ENCODE results near the gene CSK. TPM values are rescaled to one million over a fixed set of nuclear protein-coding genes. Genes with fewer than 3 reads are reported as not detected.

Gene CSK
- total RNA-seq, 1 experiment from 2014 or later, result 172 TPM

DNA sequence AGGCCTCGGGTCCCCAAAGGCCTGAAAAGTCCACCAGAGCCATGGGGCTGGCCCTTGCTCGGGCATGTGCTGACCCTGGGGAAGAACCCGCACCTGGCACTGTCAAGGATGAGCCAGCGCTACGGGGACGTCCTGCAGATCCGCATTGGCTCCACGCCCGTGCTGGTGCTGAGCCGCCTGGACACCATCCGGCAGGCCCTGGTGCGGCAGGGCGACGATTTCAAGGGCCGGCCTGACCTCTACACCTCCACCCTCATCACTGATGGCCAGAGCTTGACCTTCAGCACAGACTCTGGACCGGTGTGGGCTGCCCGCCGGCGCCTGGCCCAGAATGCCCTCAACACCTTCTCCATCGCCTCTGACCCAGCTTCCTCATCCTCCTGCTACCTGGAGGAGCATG lies 32.0 kb upstream of the CSK start:
- no peak overlapping the region for H3K27ac ChIP-seq (ENCODE audit: low read length)
- H3K4me3 ChIP-seq (ENCODE audit: low read length), result no peak overlapping the region
- H4K20me1 ChIP-seq (ENCODE audit: insufficient read depth, low read depth, low read length), result no peaks in the 10 kb centered on the region
- H3K9me3 ChIP-seq (ENCODE audit: low read length), result no peaks in the 10 kb centered on the region
- H2AFZ ChIP-seq (ENCODE audit: low read length), result no peak overlapping the region
- peaks cover 3% of the 10 kb centered on the region; the same call in 1 of the 2 replicates for H3K4me1 ChIP-seq (ENCODE audit: low read length)
- H3K4me2 ChIP-seq (ENCODE audit: low read depth, low read length, poor library complexity, severe bottlenecking), result no peak overlapping the region
- no peaks in the 10 kb centered on the region for H3K27me3 ChIP-seq (ENCODE audit: low read length)
- no peaks in the 10 kb centered on the region for H3K79me2 ChIP-seq (ENCODE audit: low read length)
- H3K9me2 ChIP-seq (replicated peaks; ENCODE audit: insufficient read depth, low read length), result no peaks in the 10 kb centered on the region
- H3K9ac ChIP-seq (ENCODE audit: low read length), result no peak overlapping the region
- DNase-seq, result no peak
- H3K36me3 ChIP-seq (ENCODE audit: insufficient read depth, low read length), result no peaks in the 10 kb centered on the region

GRCh38 chr15:74750751-74751150 lies 31.1 kb upstream of the CSK start:
- Histone ChIP-seq H3K9me3 (ENCODE audit: low read length) (no peaks in the 10 kb centered on the region), H3K9me2 (replicated peaks; ENCODE audit: insufficient read depth, low read length) (no peaks in the 10 kb centered on the region), H3K27me3 (ENCODE audit: low read length) (no peaks in the 10 kb centered on the region), H3K9ac (ENCODE audit: low read length) (no peak overlapping the region), H3K4me1 (ENCODE audit: low read length) (peaks cover 3% of the 10 kb centered on the region; the same call in 1 of the 2 replicates), H3K4me3 (ENCODE audit: low read length) (no peak overlapping the region), H3K36me3 (ENCODE audit: insufficient read depth, low read length) (no peaks in the 10 kb centered on the region), H3K79me2 (ENCODE audit: low read length) (no peaks in the 10 kb centered on the region), H4K20me1 (ENCODE audit: insufficient read depth, low read depth, low read length) (no peaks in the 10 kb centered on the region), H3K4me2 (ENCODE audit: low read depth, low read length, poor library complexity, severe bottlenecking) (no peak overlapping the region), H2AFZ (ENCODE audit: low read length) (no peak overlapping the region), H3K27ac (ENCODE audit: low read length) (no peak overlapping the region)
- DNase-seq, result no peak

DNA sequence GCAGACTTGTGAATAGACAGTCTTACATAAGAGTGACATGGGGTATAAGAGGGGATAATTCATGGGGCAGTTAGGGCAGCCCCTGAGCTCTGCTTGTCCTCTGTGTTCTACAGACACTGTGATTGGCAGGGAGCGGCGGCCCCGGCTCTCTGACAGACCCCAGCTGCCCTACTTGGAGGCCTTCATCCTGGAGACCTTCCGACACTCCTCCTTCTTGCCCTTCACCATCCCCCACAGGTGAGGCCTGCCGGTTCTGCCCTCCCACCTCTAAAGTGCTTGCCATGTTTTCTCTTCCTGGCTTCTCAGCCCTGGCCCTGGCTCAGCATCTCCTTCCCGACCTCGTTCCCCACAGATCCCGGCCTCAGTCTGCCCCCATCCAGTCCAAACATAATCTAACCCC lies 29.9 kb upstream of the CSK start:
- Histone ChIP-seq H3K9me2 (replicated peaks; ENCODE audit: insufficient read depth, low read length) (no peaks in the 10 kb centered on the region), H3K9ac (ENCODE audit: low read length) (no peak overlapping the region), H3K4me3 (ENCODE audit: low read length) (no peak overlapping the region), H3K27me3 (ENCODE audit: low read length) (no peaks in the 10 kb centered on the region), H3K36me3 (ENCODE audit: insufficient read depth, low read length) (no peaks in the 10 kb centered on the region), H3K9me3 (ENCODE audit: low read length) (no peaks in the 10 kb centered on the region), H3K27ac (ENCODE audit: low read length) (no peak overlapping the region), H3K4me2 (ENCODE audit: low read depth, low read length, poor library complexity, severe bottlenecking) (no peak overlapping the region), H2AFZ (ENCODE audit: low read length) (no peak overlapping the region), H3K79me2 (ENCODE audit: low read length) (no peaks in the 10 kb centered on the region), H4K20me1 (ENCODE audit: insufficient read depth, low read depth, low read length) (no peaks in the 10 kb centered on the region), H3K4me1 (ENCODE audit: low read length) (peaks cover 3% of the 10 kb centered on the region; the same call in 1 of the 2 replicates)
- DNase-seq, result no peak

GRCh38 chr15:74752531-74752930 lies 29.3 kb upstream of the CSK start:
- no peak for DNase-seq
- H3K27me3 ChIP-seq (ENCODE audit: low read length), result no peaks in the 10 kb centered on the region
- no peaks in the 10 kb centered on the region for H3K9me2 ChIP-seq (replicated peaks; ENCODE audit: insufficient read depth, low read length)
- H3K27ac ChIP-seq (ENCODE audit: low read length), result no peak overlapping the region
- no peak overlapping the region for H3K4me3 ChIP-seq (ENCODE audit: low read length)
- no peaks in the 10 kb centered on the region for H3K9me3 ChIP-seq (ENCODE audit: low read length)
- H2AFZ ChIP-seq (ENCODE audit: low read length), result no peak overlapping the region
- peaks cover 3% of the 10 kb centered on the region; the same call in 1 of the 2 replicates for H3K4me1 ChIP-seq (ENCODE audit: low read length)
- H4K20me1 ChIP-seq (ENCODE audit: insufficient read depth, low read depth, low read length), result no peaks in the 10 kb centered on the region
- H3K9ac ChIP-seq (ENCODE audit: low read length), result no peak overlapping the region
- no peaks in the 10 kb centered on the region for H3K79me2 ChIP-seq (ENCODE audit: low read length)
- H3K36me3 ChIP-seq (ENCODE audit: insufficient read depth, low read length), result no peaks in the 10 kb centered on the region
- no peak overlapping the region for H3K4me2 ChIP-seq (ENCODE audit: low read depth, low read length, poor library complexity, severe bottlenecking)

DNA sequence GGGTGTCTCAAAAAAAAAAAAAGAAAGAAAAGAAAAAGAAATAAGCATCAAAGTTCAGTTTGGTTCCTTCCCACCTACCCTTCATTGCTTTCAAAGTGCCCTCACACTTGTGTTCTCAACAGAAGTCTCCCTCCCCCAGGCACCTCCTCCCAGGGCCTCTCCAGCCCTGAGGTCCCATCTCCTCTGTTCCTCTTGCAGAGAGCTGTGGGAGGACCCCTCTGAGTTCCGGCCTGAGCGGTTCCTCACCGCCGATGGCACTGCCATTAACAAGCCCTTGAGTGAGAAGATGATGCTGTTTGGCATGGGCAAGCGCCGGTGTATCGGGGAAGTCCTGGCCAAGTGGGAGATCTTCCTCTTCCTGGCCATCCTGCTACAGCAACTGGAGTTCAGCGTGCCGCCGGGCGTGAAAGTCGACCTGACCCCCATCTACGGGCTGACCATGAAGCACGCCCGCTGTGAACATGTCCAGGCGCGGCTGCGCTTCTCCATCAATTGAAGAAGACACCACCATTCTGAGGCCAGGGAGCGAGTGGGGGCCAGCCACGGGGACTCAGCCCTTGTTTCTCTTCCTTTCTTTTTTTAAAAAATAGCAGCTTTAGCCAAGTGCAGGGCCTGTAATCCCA lies 27.2 kb upstream of the CSK start:
- H3K4me1 ChIP-seq (ENCODE audit: low read length), result no peaks in the 10 kb centered on the region
- no peaks in the 10 kb centered on the region for H3K36me3 ChIP-seq (ENCODE audit: insufficient read depth, low read length)
- no peak overlapping the region for H3K4me3 ChIP-seq (ENCODE audit: low read length)
- H3K4me2 ChIP-seq (ENCODE audit: low read depth, low read length, poor library complexity, severe bottlenecking), result no peak overlapping the region
- DNase-seq, result no peak
- no peaks in the 10 kb centered on the region for H3K9me3 ChIP-seq (ENCODE audit: low read length)
- no peaks in the 10 kb centered on the region for H3K27me3 ChIP-seq (ENCODE audit: low read length)
- H3K9me2 ChIP-seq (replicated peaks; ENCODE audit: insufficient read depth, low read length), result no peaks in the 10 kb centered on the region
- H4K20me1 ChIP-seq (ENCODE audit: insufficient read depth, low read depth, low read length), result no peaks in the 10 kb centered on the region
- H3K9ac ChIP-seq (ENCODE audit: low read length), result no peak overlapping the region
- H2AFZ ChIP-seq (ENCODE audit: low read length), result no peak overlapping the region
- H3K27ac ChIP-seq (ENCODE audit: low read length), result no peak overlapping the region
- H3K79me2 ChIP-seq (ENCODE audit: low read length), result no peaks in the 10 kb centered on the region

- H3K4me2 ChIP-seq (ENCODE audit: low read depth, low read length, poor library complexity, severe bottlenecking), result no peak overlapping the region
- H3K27me3 ChIP-seq (ENCODE audit: low read length), result no peaks in the 10 kb centered on the region
- no peaks in the 10 kb centered on the region for H3K79me2 ChIP-seq (ENCODE audit: low read length)
- no peak overlapping the region for H3K27ac ChIP-seq (ENCODE audit: low read length)
- no peak overlapping the region for H3K9ac ChIP-seq (ENCODE audit: low read length)
- H2AFZ ChIP-seq (ENCODE audit: low read length), result no peak overlapping the region
- H3K4me3 ChIP-seq (ENCODE audit: low read length), result no peak overlapping the region
- no peaks in the 10 kb centered on the region for H3K4me1 ChIP-seq (ENCODE audit: low read length)
- H4K20me1 ChIP-seq (ENCODE audit: insufficient read depth, low read depth, low read length), result no peaks in the 10 kb centered on the region
- H3K36me3 ChIP-seq (ENCODE audit: insufficient read depth, low read length), result no peaks in the 10 kb centered on the region
- no peak for DNase-seq
- no peaks in the 10 kb centered on the region for H3K9me2 ChIP-seq (replicated peaks; ENCODE audit: insufficient read depth, low read length)
- no peaks in the 10 kb centered on the region for H3K9me3 ChIP-seq (ENCODE audit: low read length)
These were observed 23.1 kb upstream of the CSK start for GRCh38 chr15:74758736-74759135.

DNA sequence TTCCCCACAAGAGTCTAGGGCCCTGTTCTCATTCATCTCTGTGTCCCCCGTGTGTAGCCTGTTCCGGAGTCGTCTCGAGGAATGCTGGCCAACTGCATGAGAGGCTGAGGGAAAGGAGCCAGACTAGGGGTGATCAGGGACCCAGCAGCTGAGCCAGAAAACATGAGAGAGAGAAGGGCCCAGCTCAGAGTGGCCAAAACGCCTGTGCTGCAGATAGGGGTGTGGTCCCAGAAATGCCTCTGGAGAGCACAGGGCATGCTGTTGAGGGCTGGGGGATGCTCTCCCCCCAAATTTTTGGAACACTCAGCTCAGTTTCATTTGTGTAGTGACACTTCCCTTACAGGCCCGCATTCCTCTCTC lies 19.1 kb upstream of the CSK start:
- Histone ChIP-seq H3K4me2 (ENCODE audit: low read depth, low read length, poor library complexity, severe bottlenecking) (no peak overlapping the region), H3K27ac (ENCODE audit: low read length) (no peak overlapping the region), H2AFZ (ENCODE audit: low read length) (no peak overlapping the region), H4K20me1 (ENCODE audit: insufficient read depth, low read depth, low read length) (no peaks in the 10 kb centered on the region), H3K79me2 (ENCODE audit: low read length) (no peaks in the 10 kb centered on the region), H3K9me2 (replicated peaks; ENCODE audit: insufficient read depth, low read length) (no peaks in the 10 kb centered on the region), H3K36me3 (ENCODE audit: insufficient read depth, low read length) (no peaks in the 10 kb centered on the region), H3K4me1 (ENCODE audit: low read length) (no peaks in the 10 kb centered on the region), H3K27me3 (ENCODE audit: low read length) (no peaks in the 10 kb centered on the region), H3K4me3 (ENCODE audit: low read length) (no peak overlapping the region), H3K9ac (ENCODE audit: low read length) (no peak overlapping the region), H3K9me3 (ENCODE audit: low read length) (no peaks in the 10 kb centered on the region)
- DNase-seq, result no peak

DNA sequence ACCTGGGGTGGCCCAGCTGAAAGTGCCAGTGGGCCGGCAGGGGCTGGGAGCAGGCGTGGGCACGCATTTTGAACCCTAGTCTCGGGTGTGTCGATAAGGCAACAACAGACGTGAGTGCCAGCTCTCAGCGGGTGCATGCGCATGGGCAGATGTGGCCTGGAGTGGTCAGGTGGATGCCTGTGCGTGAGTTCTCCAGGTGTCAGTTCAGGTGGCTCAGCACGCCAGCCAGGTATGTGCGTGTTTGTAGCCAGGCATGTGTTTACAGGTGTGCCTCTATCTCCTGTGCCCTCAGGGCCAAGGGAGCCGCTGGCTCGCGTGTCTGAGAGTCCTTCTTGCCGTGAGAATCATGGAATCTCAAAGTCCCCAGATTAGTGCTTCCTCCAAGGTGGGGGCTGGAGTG lies 18.5 kb upstream of the CSK start:
- H3K9me3 ChIP-seq (ENCODE audit: low read length), result no peaks in the 10 kb centered on the region
- H3K9me2 ChIP-seq (replicated peaks; ENCODE audit: insufficient read depth, low read length), result no peaks in the 10 kb centered on the region
- no peaks in the 10 kb centered on the region for H3K36me3 ChIP-seq (ENCODE audit: insufficient read depth, low read length)
- DNase-seq, result no peak
- no peak overlapping the region for H3K9ac ChIP-seq (ENCODE audit: low read length)
- no peaks in the 10 kb centered on the region for H3K79me2 ChIP-seq (ENCODE audit: low read length)
- H3K27me3 ChIP-seq (ENCODE audit: low read length), result no peaks in the 10 kb centered on the region
- no peaks in the 10 kb centered on the region for H4K20me1 ChIP-seq (ENCODE audit: insufficient read depth, low read depth, low read length)
- H3K4me2 ChIP-seq (ENCODE audit: low read depth, low read length, poor library complexity, severe bottlenecking), result no peak overlapping the region
- no peak overlapping the region for H2AFZ ChIP-seq (ENCODE audit: low read length)
- no peak overlapping the region for H3K4me3 ChIP-seq (ENCODE audit: low read length)
- H3K27ac ChIP-seq (ENCODE audit: low read length), result no peak overlapping the region
- no peaks in the 10 kb centered on the region for H3K4me1 ChIP-seq (ENCODE audit: low read length)
